Retinal pigment epithelial cell (primary cell): ENCODE results near the gene GPR171.

Experiments used
- DNase-seq: peaks from one replicate; pipeline ENCODE4 v3.0.0-alpha.2; 2010; ENCODE audit warnings: low read depth
- H3K4me3 ChIP-seq: 2 replicates; pipeline ENCODE4 v1.5.1; 2011; ENCODE audit warnings: mild to moderate bottlenecking, low read length, control low read depth, moderate library complexity
- CTCF ChIP-seq: conservative IDR thresholded peaks from 2 replicates; pipeline ENCODE4 v1.5.1; 2011; ENCODE audit warnings: low read depth, low read length, control low read depth, inconsistent platforms

Gene GPR171

GRCh38 chr3:151225040-151225975 is 22.3 kb upstream of the GPR171 start:
- no peak overlapping the region for H3K4me3 ChIP-seq
- no peak for TF ChIP-seq CTCF
- no peak for DNase-seq

GRCh38 chr3:151224268-151224866 is 21.4 kb upstream of the GPR171 start:
- no peak for DNase-seq
- no peak for TF ChIP-seq CTCF
- no peak overlapping the region for H3K4me3 ChIP-seq

GRCh38 chr3:151219056-151219455 is 16.0 kb upstream of the GPR171 start:
- H3K4me3 ChIP-seq: no peak overlapping the region
- DNase-seq: peak; percentile 58
- TF ChIP-seq CTCF: no peak

DNA sequence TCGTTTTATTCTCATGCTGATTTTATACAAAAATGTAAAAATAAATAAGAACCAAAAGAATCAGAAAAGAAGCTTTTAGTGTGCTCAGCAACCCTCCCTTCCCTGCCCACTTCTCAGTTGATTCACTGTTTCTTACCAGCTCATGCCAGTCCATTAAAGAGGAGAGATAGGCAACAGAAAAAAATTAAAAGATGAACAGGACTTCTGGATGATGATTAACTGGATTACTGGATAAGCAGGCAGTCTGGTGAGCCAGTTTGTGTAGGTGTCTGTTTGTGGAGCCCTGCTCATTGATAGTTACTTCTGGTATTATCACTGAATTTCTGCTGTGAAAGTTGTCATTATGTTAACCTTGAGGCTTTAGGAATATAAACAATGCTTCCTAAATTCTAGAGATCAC is 15.1 kb upstream of the GPR171 start:
- no peak for TF ChIP-seq CTCF
- no peak overlapping the region for H3K4me3 ChIP-seq
- no peak for DNase-seq

DNA sequence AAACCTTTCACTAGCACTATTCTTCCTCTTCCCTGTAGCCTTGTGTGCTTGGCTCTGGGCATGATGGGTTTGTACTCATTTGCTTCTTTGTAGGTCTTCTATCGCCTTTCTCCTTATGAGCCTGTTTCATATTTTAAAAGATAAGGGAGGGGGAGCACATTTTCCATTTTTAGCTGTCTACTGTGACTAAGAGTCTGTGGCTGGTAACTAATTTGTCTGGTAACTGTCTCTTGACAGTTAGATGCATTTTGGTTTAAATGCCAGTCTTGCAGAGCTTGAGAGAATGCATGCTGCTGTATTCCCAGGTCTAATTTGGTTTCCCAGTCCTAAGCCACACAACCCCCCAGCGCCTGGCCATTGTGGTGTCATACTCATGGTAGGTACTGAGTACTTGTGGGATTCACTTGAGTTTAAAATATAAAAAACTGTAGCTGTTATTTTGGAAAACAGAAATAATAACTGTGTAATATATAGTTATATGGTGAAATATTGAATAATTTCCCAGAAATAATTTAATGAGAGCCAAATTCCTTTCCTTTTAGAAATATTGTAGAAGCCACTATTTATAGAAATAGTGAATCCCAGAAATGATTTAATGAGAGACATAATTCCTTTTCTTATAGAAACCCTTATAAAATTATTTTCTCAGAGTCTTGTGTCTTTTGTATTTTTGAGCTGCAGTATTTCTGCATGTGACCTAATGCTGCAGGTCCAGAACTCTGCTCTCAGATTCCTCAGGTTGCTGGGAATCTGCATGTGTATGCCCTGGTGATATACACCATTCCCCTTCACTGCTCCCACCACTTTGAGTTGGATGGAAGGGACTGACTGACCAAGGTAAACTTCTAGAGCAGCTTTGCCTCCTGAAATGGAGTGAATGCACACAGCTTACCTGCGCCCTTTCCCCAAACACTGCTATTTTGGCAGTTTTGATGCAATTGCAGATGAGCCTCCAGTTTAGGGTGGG is 13.9 kb upstream of the GPR171 start:
- TF ChIP-seq CTCF: no peak
- no peak for DNase-seq

GRCh38 chr3:151214459-151214858 is 11.4 kb upstream of the GPR171 start:
- no peak overlapping the region for H3K4me3 ChIP-seq
- DNase-seq: no peak
- no peak for TF ChIP-seq CTCF

More for the DNA sequence above, 13.9 kb upstream of the GPR171 start:
- H3K4me3 ChIP-seq: no peak overlapping the region
